GM23248 (cell line): ENCODE measurements around the gene CELSR3. TPM values are rescaled to one million over a fixed set of nuclear protein-coding genes. Genes with fewer than 3 reads are reported as not detected.

Experiments used
- DNase-seq: peaks from one replicate; pipeline ENCODE4 v3.0.0-alpha.2; 2015
- H2AFZ ChIP-seq: fragments of 200-600 bp; sonication (generic); 2 replicates; pipeline ENCODE4 v1.6.1; 2016; ENCODE audit warnings: antibody characterized with exemption
- H3F3A ChIP-seq: fragments of 200-600 bp; sonication (generic); 2 replicates; pipeline ENCODE4 v1.6.1; 2016; ENCODE audit warnings: mild to moderate bottlenecking, antibody characterized with exemption, mixed run types; ENCODE audit not compliant: insufficient read depth
- H3K27ac ChIP-seq: fragments of 200-600 bp; sonication (generic); 2 replicates; pipeline ENCODE4 v1.5.1; 2016; ENCODE audit warnings: mild to moderate bottlenecking
- H3K27me3 ChIP-seq: fragments of 200-600 bp; sonication (generic); replicated peaks from 2 replicates; pipeline ENCODE4 v1.6.1; 2016; ENCODE audit warnings: mild to moderate bottlenecking; ENCODE audit not compliant: insufficient read depth
- H3K36me3 ChIP-seq: fragments of 200-600 bp; sonication (generic); 2 replicates; pipeline ENCODE4 v1.6.1; 2016; ENCODE audit warnings: low read depth, mild to moderate bottlenecking
- H3K4me1 ChIP-seq: fragments of 200-600 bp; sonication (generic); 2 replicates; pipeline ENCODE4 v1.6.1; 2016; ENCODE audit warnings: mild to moderate bottlenecking; ENCODE audit not compliant: insufficient read depth
- H3K4me2 ChIP-seq: fragments of 200-600 bp; sonication (generic); one replicate; pipeline ENCODE4 v1.6.1; 2016; ENCODE audit warnings: mild to moderate bottlenecking; ENCODE audit not compliant: unreplicated experiment
- H3K4me3 ChIP-seq: fragments of 200-600 bp; sonication (generic); 2 replicates; pipeline ENCODE4 v1.5.1; 2016; ENCODE audit warnings: mild to moderate bottlenecking
- H3K79me2 ChIP-seq: fragments of 200-600 bp; sonication (generic); 2 replicates; pipeline ENCODE4 v1.6.1; 2016; ENCODE audit warnings: mild to moderate bottlenecking; ENCODE audit not compliant: insufficient read depth
- H3K9ac ChIP-seq: fragments of 200-600 bp; sonication (generic); 2 replicates; pipeline ENCODE4 v1.6.1; 2016; ENCODE audit warnings: mild to moderate bottlenecking
- H3K9me2 ChIP-seq: fragments of 200-600 bp; sonication (generic); 2 replicates; pipeline ENCODE4 v1.6.1; 2016; ENCODE audit warnings: mixed run types, mild to moderate bottlenecking, moderate library complexity; ENCODE audit not compliant: insufficient read depth
- H3K9me3 ChIP-seq: fragments of 200-600 bp; sonication (generic); one replicate; pipeline ENCODE4 v1.6.1; 2017; ENCODE audit warnings: low read depth
- H4K20me1 ChIP-seq: fragments of 200-600 bp; sonication (generic); 2 replicates; pipeline ENCODE4 v1.6.0; 2016; ENCODE audit not compliant: insufficient read depth
- EZH2 ChIP-seq: fragments of 200-600 bp; sonication (generic); IDR thresholded peaks from 2 replicates; pipeline ENCODE4 v1.6.1; 2018; ENCODE audit warnings: antibody characterized with exemption, mild to moderate bottlenecking; ENCODE audit not compliant: insufficient read depth, poor library complexity, severe bottlenecking
- EZH2phosphoT487 ChIP-seq: fragments of 200-600 bp; sonication (generic); IDR thresholded peaks from 2 replicates; pipeline ENCODE4 v1.6.1; 2018; ENCODE audit warnings: antibody characterized with exemption, moderate library complexity, mild to moderate bottlenecking, low read depth; ENCODE audit not compliant: insufficient read depth
- WGBS, 2 experiments: methylation state at CpG; one replicate each; pipeline ENCODE4 v1.1.6; 2015 to 2017; ENCODE audit warnings: low lambda C conversion rate in 2 of 2, low coverage in 1 of 2; ENCODE audit errors: missing lambda C conversion rate in 2 of 2; 5-methylcytosine and 5-hydroxymethylcytosine counted together
- in situ Hi-C: fragments of 300-500 bp; cut with MboI; formaldehyde crosslinking; loops from 2 replicates; pipeline ENCODE4 v1.15.0; 2020
- polyA plus RNA-seq: library from polyadenylated mRNA; unstranded; fragments of >200 nt; fragmentation: Nextera tagmentation; extraction: Ambion mirVana; gene quantifications from 2 replicates; pipeline ENCODE4 v1.2.1, GENCODE V29; 2016
- total RNA-seq: library from RNA; depleted of rRNA; stranded (reverse); fragments of >200 nt; shearing (Covaris generic); gene quantifications from 2 replicates; pipeline ENCODE4 v1.2.3, GENCODE V29; 2014

The CELSR3 gene
- total and polyA plus RNA-seq, 2 experiments from 2014 or later = 0.40 to 1.4 TPM

DNA sequence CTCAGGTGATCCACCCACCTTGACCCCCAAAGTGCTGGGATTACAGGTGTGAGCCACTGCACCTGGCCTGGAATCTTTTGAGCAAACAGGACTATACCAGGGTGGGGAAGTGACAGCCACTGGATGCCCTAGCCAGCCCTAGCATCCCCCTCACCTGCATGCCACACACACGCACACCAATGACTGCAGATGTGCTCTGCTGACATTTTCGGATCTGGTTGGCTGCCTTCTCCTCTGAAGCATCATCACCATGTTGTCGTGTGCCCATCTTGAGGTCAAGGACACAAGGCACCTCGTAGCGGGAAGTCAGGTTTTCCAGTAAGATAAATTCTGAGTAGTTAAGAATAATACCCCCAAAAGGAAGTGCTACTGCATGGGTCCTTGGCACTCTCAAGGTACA, 26.7 kb upstream of the CELSR3 start:
- in situ Hi-C loops = no loop called here
- no peak for DNase-seq
- Histone ChIP-seq H2AFZ (no peak overlapping the region), H3K79me2 (peaks cover 64% of the 10 kb centered on the region), H3K9me2 (no peaks in the 10 kb centered on the region), H3F3A (peaks cover 26% of the 10 kb centered on the region), H3K4me1 (peaks cover 25% of the 10 kb centered on the region), H3K27me3 (no peaks in the 10 kb centered on the region), H3K4me2 (no peak overlapping the region), H3K36me3 (peaks cover 50% of the 10 kb centered on the region), H3K27ac (no peak overlapping the region), H3K9ac (no peak overlapping the region), H3K9me3 (no peaks in the 10 kb centered on the region), H3K4me3 (no peak overlapping the region), H4K20me1 (no peaks in the 10 kb centered on the region)
- TF ChIP-seq EZH2 = no peak
- no peak for TF ChIP-seq EZH2phosphoT487
- WGBS, 2 experiments = 62 to 65% methylated on average over 5 of the region's 5 CpGs

DNA sequence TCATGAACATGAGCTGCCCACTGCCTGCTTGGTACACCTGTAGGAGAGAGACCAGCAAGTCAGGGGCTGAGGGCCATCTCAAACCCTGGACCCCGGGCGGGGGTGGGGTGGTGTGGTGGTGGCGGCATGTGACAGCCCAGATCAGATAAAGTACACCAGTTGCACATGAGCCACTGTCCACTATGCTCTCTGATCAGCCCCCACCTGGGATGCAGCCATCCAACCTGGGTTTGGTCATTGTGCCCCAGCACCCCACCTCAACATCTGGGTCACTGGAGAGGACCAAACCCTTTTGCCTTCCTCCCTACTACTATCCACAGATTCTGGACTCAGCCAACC, 26.0 kb upstream of the CELSR3 start:
- in situ Hi-C loops = no loop called here
- WGBS, 2 experiments = 85 to 100% methylated on average over 2 to 3 of the region's 3 CpGs
- peaks cover 48% of the 10 kb centered on the region for H3K36me3 ChIP-seq

DNA sequence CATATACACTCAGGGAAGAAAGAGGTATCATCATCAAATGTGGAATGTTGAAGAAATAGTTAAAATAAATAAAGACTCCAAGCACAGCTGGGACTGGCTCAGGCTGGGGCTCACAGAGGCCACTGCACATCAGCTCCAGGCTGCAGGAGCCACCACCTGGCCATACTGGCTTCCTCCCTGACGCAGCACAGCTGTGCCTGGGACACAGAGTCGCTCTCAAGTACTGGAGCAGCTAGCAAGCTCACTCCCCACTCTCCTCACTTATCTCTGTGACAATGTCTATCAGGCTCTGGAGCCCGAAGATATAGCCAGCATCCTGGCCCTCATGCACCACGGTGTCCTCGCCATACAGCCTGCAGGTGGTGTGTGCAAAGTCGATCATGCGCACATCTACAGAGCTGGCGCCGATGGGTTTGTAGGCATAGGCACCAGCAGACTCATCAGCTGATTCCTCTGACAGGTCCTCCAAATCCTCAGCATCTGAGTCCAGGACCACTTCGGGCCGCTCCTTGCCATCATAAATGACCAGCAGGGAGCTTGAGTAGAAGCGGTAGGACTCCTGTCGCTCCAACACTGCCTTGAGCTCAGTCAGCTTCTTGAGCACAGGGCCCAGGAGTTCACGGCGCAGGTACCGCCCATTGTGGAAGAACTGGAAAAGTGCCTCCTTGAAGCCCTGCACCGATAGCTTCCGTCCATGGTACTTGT, 25.5 kb upstream of the CELSR3 start:
- Histone ChIP-seq H3K9me2 (no peaks in the 10 kb centered on the region), H3K79me2 (peaks cover 55% of the 10 kb centered on the region), H4K20me1 (no peaks in the 10 kb centered on the region), H3K4me3 (no peak overlapping the region), H3K9ac (no peak overlapping the region), H3K4me2 (no peak overlapping the region), H3K27ac (no peak overlapping the region), H3K9me3 (no peaks in the 10 kb centered on the region), H3K27me3 (no peaks in the 10 kb centered on the region), H3K36me3 (peaks cover 43% of the 10 kb centered on the region), H2AFZ (no peak overlapping the region), H3K4me1 (peaks cover 22% of the 10 kb centered on the region), H3F3A (peaks cover 17% of the 10 kb centered on the region)
- TF ChIP-seq EZH2 (no peak), EZH2phosphoT487 (no peak)
- DNase-seq = no peak
- WGBS, 2 experiments = 91 to 92% methylated on average over 18 of the region's 18 CpGs
- in situ Hi-C loops = no loop called here

More for the DNA sequence above, 26.0 kb upstream of the CELSR3 start:
- DNase-seq = no peak
- H3K9me2 ChIP-seq = no peaks in the 10 kb centered on the region
- no peak overlapping the region for H3K4me2 ChIP-seq
- H3K9ac ChIP-seq = no peak overlapping the region
- no peak overlapping the region for H2AFZ ChIP-seq
- H3K4me3 ChIP-seq = no peak overlapping the region
- H3K79me2 ChIP-seq = peaks cover 61% of the 10 kb centered on the region
- H3F3A ChIP-seq = peaks cover 22% of the 10 kb centered on the region
- H4K20me1 ChIP-seq = no peaks in the 10 kb centered on the region
- TF ChIP-seq EZH2 (no peak), EZH2phosphoT487 (no peak)
- no peaks in the 10 kb centered on the region for H3K9me3 ChIP-seq
- no peaks in the 10 kb centered on the region for H3K27me3 ChIP-seq
- H3K4me1 ChIP-seq = peaks cover 23% of the 10 kb centered on the region
- no peak overlapping the region for H3K27ac ChIP-seq

GRCh38 chr3:48687220-48687678, 24.6 kb upstream of the CELSR3 start:
- H3F3A ChIP-seq = peaks cover 15% of the 10 kb centered on the region
- H3K9ac ChIP-seq = no peak overlapping the region
- H4K20me1 ChIP-seq = no peaks in the 10 kb centered on the region
- peaks cover 34% of the 10 kb centered on the region for H3K36me3 ChIP-seq
- no peak overlapping the region for H3K4me3 ChIP-seq
- H3K27me3 ChIP-seq = no peaks in the 10 kb centered on the region
- H3K79me2 ChIP-seq = peaks cover 46% of the 10 kb centered on the region
- no peak overlapping the region for H3K27ac ChIP-seq
- H3K4me2 ChIP-seq = no peak overlapping the region
- no peak for DNase-seq
- no peak overlapping the region for H2AFZ ChIP-seq
- no peaks in the 10 kb centered on the region for H3K9me2 ChIP-seq
- H3K9me3 ChIP-seq = no peaks in the 10 kb centered on the region
- TF ChIP-seq EZH2 (no peak), EZH2phosphoT487 (no peak)
- H3K4me1 ChIP-seq = peaks cover 15% of the 10 kb centered on the region
- WGBS, 2 experiments = 49 to 50% methylated on average over 3 of the region's 3 CpGs
- in situ Hi-C loops = no loop called here
